HepG2 (cell line): ENCODE measurements around the gene PPP2R2C. TPM values are rescaled to one million over a fixed set of nuclear protein-coding genes. Genes with fewer than 3 reads are reported as not detected.

Source experiments
- ATAC-seq: fragments of 200-7000 bp; cut with Tn5 transposase; 3 replicates; pipeline ENCODE4 v1.9.1; 2020; ENCODE audit warnings: mild to moderate bottlenecking, moderate library complexity
- BruUV-seq: library from RNA; stranded (reverse); fragments of 400-500 nt; replicated peaks from 2 replicates; lab custom pipeline; 2021; lab: Mats Ljungman, UMichigan
- CTCF ChIA-PET: fragments of 300-600 bp; formaldehyde crosslinking; extraction: SDS; loops from one replicate; lab custom pipeline; 2021; ENCODE audit warnings: low total read pairs, inconsistent platforms, low intra/inter-chr PET ratio; lab: Yijun Ruan, JAX
- POLR2A ChIA-PET: fragments of 350-600 bp; sonication (Branson Sonifier 250); formaldehyde crosslinking; loops from one replicate; lab custom pipeline; 2020; ENCODE audit warnings: antibody characterized with exemption, inconsistent platforms; lab: Yijun Ruan, JAX
- DNase-seq: peaks from one replicate; pipeline ENCODE4 v3.0.0-alpha.2; 2015; ENCODE audit warnings: low spot score
- FAIRE-seq: peaks from 3 replicates; lab custom pipeline; 2011; peaks lifted over from hg19 to GRCh38; lab: Jason Lieb, UNC
- H2AFZ ChIP-seq: one replicate; pipeline ENCODE4 v1.6.1; 2011; ENCODE audit warnings: low read length, inconsistent platforms
- H3K27ac ChIP-seq: fragments of 300-600 bp; 3 replicates; pipeline ENCODE4 v1.8.0; 2011; ENCODE audit warnings: mixed run types, mild to moderate bottlenecking, mixed read lengths, low read length, inconsistent platforms; ENCODE audit not compliant: insufficient read depth; ENCODE audit errors: extremely low read length
- H3K27me3 ChIP-seq, 2 experiments: fragments of 200-600 bp in 1 of 2; 2 replicates in 1 of 2; 3 replicates in 1 of 2; pipeline versions ENCODE4 v1.6.0 to v1.8.0; 2011; ENCODE audit warnings: low read length in 2 of 2, mild to moderate bottlenecking in 2 of 2, moderate library complexity in 2 of 2, inconsistent platforms in 1 of 2; ENCODE audit not compliant: insufficient read depth in 2 of 2, control insufficient read depth in 1 of 2
- H3K36me3 ChIP-seq, 2 experiments: fragments of 200-600 bp in 1 of 2; replicated peaks in 1 of 2; 2 replicates in 1 of 2; 3 replicates in 1 of 2; pipeline versions ENCODE4 v1.5.1 to v1.8.0; 2011; ENCODE audit warnings: low read length in 2 of 2, inconsistent platforms in 1 of 2; ENCODE audit not compliant: insufficient read depth in 2 of 2, control insufficient read depth in 1 of 2
- H3K4me1 ChIP-seq: 2 replicates; pipeline ENCODE4 v1.5.1; 2012; ENCODE audit warnings: low read length, inconsistent platforms; ENCODE audit not compliant: insufficient read depth
- H3K4me2 ChIP-seq: 2 replicates; pipeline ENCODE4 v1.6.0; 2011; ENCODE audit warnings: low read depth, low read length, inconsistent platforms
- H3K4me3 ChIP-seq, 3 experiments: fragments of 200-600 bp in 1 of 3; sonication (generic), shearing (Covaris generic) in 1 of 3; replicated peaks in 1 of 3; 2 replicates each; pipeline ENCODE4 v1.5.1; 2011 to 2016; ENCODE audit warnings: low read length in 3 of 3, inconsistent platforms in 2 of 3, low read depth in 2 of 3, mild to moderate bottlenecking in 2 of 3, control low read depth in 1 of 3, mixed read lengths in 1 of 3; ENCODE audit not compliant: insufficient read depth in 1 of 3
- H3K79me2 ChIP-seq: one replicate; pipeline ENCODE4 v1.6.1; 2011; ENCODE audit warnings: low read length, inconsistent platforms; ENCODE audit not compliant: insufficient read depth
- H3K9ac ChIP-seq: 2 replicates; pipeline ENCODE4 v1.6.0; 2011; ENCODE audit warnings: mild to moderate bottlenecking, low read depth, low read length, inconsistent platforms; ENCODE audit not compliant: insufficient read depth
- H3K9me3 ChIP-seq: 2 replicates; pipeline ENCODE4 v1.5.1; 2012; ENCODE audit warnings: mild to moderate bottlenecking, low read length
- H4K20me1 ChIP-seq: 2 replicates; pipeline ENCODE4 v1.6.0; 2011; ENCODE audit warnings: inconsistent platforms, mild to moderate bottlenecking, low read length, moderate library complexity; ENCODE audit not compliant: insufficient read depth
- ADNP ChIP-seq: sonication (generic); formaldehyde crosslinking; IDR thresholded peaks from 2 replicates; pipeline ENCODE4 v1.4.0; 2020; ENCODE audit warnings: missing genetic modification reagents
- AGO2 ChIP-seq: fragments of 200-400 bp; formaldehyde crosslinking; optimal IDR thresholded peaks from 2 replicates; pipeline ENCODE3; 2017; ENCODE audit warnings: mild to moderate bottlenecking, low read depth, low read length, moderate library complexity
- FLYWCH1 ChIP-seq: sonication (generic); formaldehyde crosslinking; IDR thresholded peaks from 2 replicates; pipeline ENCODE4 v1.8.1; 2023; ENCODE audit warnings: mild to moderate bottlenecking, missing genetic modification reagents
- HNRNPH1 ChIP-seq: fragments of 200-400 bp; formaldehyde crosslinking; optimal IDR thresholded peaks from 2 replicates; pipeline ENCODE3; 2017; ENCODE audit warnings: mild to moderate bottlenecking, low read depth, low read length
- JUNB ChIP-seq: sonication (generic); formaldehyde crosslinking; IDR thresholded peaks from 2 replicates; pipeline ENCODE4 v1.8.0; 2022; ENCODE audit warnings: missing genetic modification reagents, mild to moderate bottlenecking, borderline replicate concordance
- MAF1 ChIP-seq: sonication (generic); formaldehyde crosslinking; IDR thresholded peaks from 2 replicates; pipeline ENCODE4 v1.5.0; 2020; ENCODE audit warnings: missing genetic modification reagents, borderline replicate concordance
- MLXIP ChIP-seq: sonication (generic); formaldehyde crosslinking; IDR thresholded peaks from 2 replicates; pipeline ENCODE4 v1.9.0; 2021; ENCODE audit warnings: missing genetic modification reagents, borderline replicate concordance
- NFIB ChIP-seq: sonication (generic); formaldehyde crosslinking; IDR thresholded peaks from 2 replicates; pipeline ENCODE4 v1.9.0; 2021; ENCODE audit warnings: missing genetic modification reagents, mild to moderate bottlenecking, borderline replicate concordance
- POLR2G ChIP-seq: fragments of 200-400 bp; formaldehyde crosslinking; IDR thresholded peaks from 2 replicates; pipeline ENCODE4 v1.6.1; 2018; ENCODE audit warnings: mild to moderate bottlenecking, low read depth, low read length, moderate library complexity
- ZNF235 ChIP-seq: sonication (generic); formaldehyde crosslinking; IDR thresholded peaks from 2 replicates; pipeline ENCODE4 v1.8.1; 2023; ENCODE audit warnings: mild to moderate bottlenecking, missing genetic modification reagents, borderline replicate concordance
- ZNF3 ChIP-seq: IDR thresholded peaks from 2 replicates; pipeline ENCODE4 v1.7.0; 2017; ENCODE audit warnings: inconsistent platforms
- ZNF30 ChIP-seq: sonication (generic); formaldehyde crosslinking; IDR thresholded peaks from 2 replicates; pipeline ENCODE4 v1.5.0; 2020; ENCODE audit warnings: mild to moderate bottlenecking, missing genetic modification reagents
- ZNF546 ChIP-seq: sonication (generic); formaldehyde crosslinking; conservative IDR thresholded peaks from 2 replicates; pipeline ENCODE4 v1.8.1; 2023; ENCODE audit warnings: mild to moderate bottlenecking, missing genetic modification reagents
- ZNF557 ChIP-seq: sonication (generic); formaldehyde crosslinking; IDR thresholded peaks from 2 replicates; pipeline ENCODE4 v1.4.0; 2020; ENCODE audit warnings: missing genetic modification reagents
- ZNF749 ChIP-seq: sonication (generic); formaldehyde crosslinking; IDR thresholded peaks from 2 replicates; pipeline ENCODE4 v1.8.0; 2022; ENCODE audit warnings: mild to moderate bottlenecking, missing genetic modification reagents, moderate library complexity, borderline replicate concordance
- ZNF891 ChIP-seq: sonication (generic); formaldehyde crosslinking; IDR thresholded peaks from 2 replicates; pipeline ENCODE4 v1.5.0; 2020; ENCODE audit warnings: mild to moderate bottlenecking, missing genetic modification reagents
- WGBS: methylation state at CpG from one replicate; pipeline ENCODE4 v1.1.6; 2017; ENCODE audit warnings: low lambda C conversion rate; 5-methylcytosine and 5-hydroxymethylcytosine counted together
- in situ Hi-C: cut with HindIII; loops from 2 replicates; pipeline ENCODE4 v1.10.0; 2017; ENCODE audit warnings: low pct_unique_long_range_greater_than_20kb; ENCODE audit not compliant: extremely low pct_ligation_motif_present
- intact Hi-C: fragments of 100-400 bp; cut with micrococcal nuclease; formaldehyde crosslinking; loops from one replicate; pipeline ENCODE4 v1.10.0; 2022; ENCODE audit not compliant: unreplicated experiment
- polyA plus RNA-seq, 8 experiments: library from polyadenylated mRNA; depleted of rRNA in 3 of 8; stranded (reverse) in 7 of 8; unstranded in 1 of 8; fragments of >200 nt; fragmentation: Illumina TruSeq in 4 of 8; extraction: Trizol in 4 of 8; gene quantifications; 2 replicates each; pipeline versions ENCODE4 v1.2.1 to v1.2.3, GENCODE V29; 2011 to 2016; ENCODE audit warnings: low read depth in 4 of 8, missing spikeins in 1 of 8, mixed read lengths in 1 of 8; ENCODE audit not compliant: insufficient read depth in 1 of 8
- total RNA-seq, 5 experiments: library from RNA; depleted of rRNA; stranded (reverse); fragments of >200 nt; fragmentation: Illumina TruSeq; extraction: Trizol; gene quantifications; 2 replicates each; pipeline ENCODE4 v1.2.3, GENCODE V29; 2016; ENCODE audit warnings: low read depth in 1 of 5

Gene PPP2R2C
- total and polyA plus RNA-seq, 2 of the 13 experiments (the other 11 are each of a cell fraction or from before 2014, with no cell fraction given) = 0.60 to 8.6 TPM

- Histone ChIP-seq H3K36me3 (peaks cover 41 to 80% of the 10 kb centered on the region in 2 experiments), H3K4me2 (no peak overlapping the region), H4K20me1 (no peaks in the 10 kb centered on the region), H3K79me2 (no peaks in the 10 kb centered on the region), H3K4me1 (no peaks in the 10 kb centered on the region), H3K27me3 (no peaks in the 10 kb centered on the region), H3K4me3 (no peak overlapping the region), H3K9ac (no peak overlapping the region), H2AFZ (no peak overlapping the region), H3K27ac (no peak overlapping the region), H3K9me3 (no peaks in the 10 kb centered on the region)
- DNase-seq (no peak), FAIRE-seq (no peak), ATAC-seq (no peak)
- BruUV-seq = no TSS peak
- WGBS = 96% methylated on average over 24 of the region's 27 CpGs
- ChIA-PET CTCF (no interaction called here), POLR2A (no interaction called here)
- no peak for TF ChIP-seq ZNF557 (CRISPR knock-in tag)
- peak; percentile 29 for TF ChIP-seq AGO2
- in situ Hi-C loops = no loop called here
- intact Hi-C loops = no loop called here
These were observed 177.6 kb downstream of the PPP2R2C start for GRCh38 chr4:6294705-6295421.

GRCh38 chr4:6293661-6294060, 178.8 kb downstream of the PPP2R2C start:
- ATAC-seq (no peak), FAIRE-seq (no peak), DNase-seq (no peak)
- no TSS peak for BruUV-seq
- WGBS = 100% methylated on average over 1 of the region's 8 CpGs
- Histone ChIP-seq H3K9me3 (no peaks in the 10 kb centered on the region), H2AFZ (no peak overlapping the region), H3K36me3 (peaks cover 48 to 86% of the 10 kb centered on the region in 2 experiments), H3K27me3 (no peaks in the 10 kb centered on the region), H3K79me2 (no peaks in the 10 kb centered on the region), H3K4me3 (no peak overlapping the region), H3K27ac (no peak overlapping the region), H3K4me2 (no peak overlapping the region), H3K9ac (no peak overlapping the region), H3K4me1 (no peaks in the 10 kb centered on the region), H4K20me1 (no peaks in the 10 kb centered on the region)
- TF ChIP-seq AGO2 = no peak
- TF ChIP-seq NFIB (CRISPR knock-in tag) = no peak
- no peak for TF ChIP-seq ZNF235 (CRISPR knock-in tag)
- TF ChIP-seq MLXIP = no peak
- no peak for TF ChIP-seq FLYWCH1 (CRISPR knock-in tag)
- no peak for TF ChIP-seq JUNB (CRISPR knock-in tag)
- TF ChIP-seq ZNF891 = no peak
- TF ChIP-seq ZNF546 (CRISPR knock-in tag) = no peak
- TF ChIP-seq MAF1 (CRISPR knock-in tag) = no peak
- no peak for TF ChIP-seq POLR2G
- no peak for TF ChIP-seq ZNF749 (CRISPR knock-in tag)
- TF ChIP-seq ADNP = no peak
- no peak for TF ChIP-seq ZNF3 (CRISPR knock-in tag)
- TF ChIP-seq ZNF30 (CRISPR knock-in tag) = no peak
- no peak for TF ChIP-seq HNRNPH1
- in situ Hi-C loops = no loop called here
- intact Hi-C loops = no loop called here
- CTCF ChIA-PET = no interaction called here
- POLR2A ChIA-PET = no interaction called here
